Ectodermal cell (in vitro differentiated cells): ENCODE measurements around the gene CFAP45.

Experiments used
- H3K27ac ChIP-seq: 2 replicates; pipeline ENCODE4 v1.7.0; 2013; ENCODE audit warnings: mild to moderate bottlenecking, low read depth, low read length; ENCODE audit not compliant: insufficient read depth, poor library complexity, severe bottlenecking
- H3K27me3 ChIP-seq: 2 replicates; pipeline ENCODE4 v1.7.0; 2013; ENCODE audit warnings: mild to moderate bottlenecking, low read length; ENCODE audit not compliant: insufficient read depth, control insufficient read depth, poor library complexity, severe bottlenecking
- H3K36me3 ChIP-seq: one replicate; pipeline ENCODE4 v1.7.0; 2013; ENCODE audit warnings: low read length; ENCODE audit not compliant: control insufficient read depth, insufficient read depth
- H3K4me1 ChIP-seq: one replicate; pipeline ENCODE4 v1.7.0; 2013; ENCODE audit warnings: low read length; ENCODE audit not compliant: control insufficient read depth, insufficient read depth
- H3K4me3 ChIP-seq: 2 replicates; pipeline ENCODE4 v1.7.0; 2013; ENCODE audit warnings: low read depth, low read length, control low read depth; ENCODE audit not compliant: insufficient read depth
- H3K9me3 ChIP-seq: 2 replicates; pipeline ENCODE4 v1.7.0; 2013; ENCODE audit warnings: mild to moderate bottlenecking, low read length, moderate library complexity; ENCODE audit not compliant: control insufficient read depth
- WGBS, 2 experiments: methylation state at CpG; one replicate each; pipeline ENCODE4 v1.1.7; 2013; ENCODE audit warnings: missing lambda C conversion rate in 2 of 2; 5-methylcytosine and 5-hydroxymethylcytosine counted together

The CFAP45 gene

GRCh38 chr1:159838715-159839114 is 61.2 kb downstream of the CFAP45 start:
- WGBS, 2 experiments = 86 to 100% methylated on average over 1 of the region's 1 CpG
- peaks cover 10% of the 10 kb centered on the region for H3K27me3 ChIP-seq

DNA sequence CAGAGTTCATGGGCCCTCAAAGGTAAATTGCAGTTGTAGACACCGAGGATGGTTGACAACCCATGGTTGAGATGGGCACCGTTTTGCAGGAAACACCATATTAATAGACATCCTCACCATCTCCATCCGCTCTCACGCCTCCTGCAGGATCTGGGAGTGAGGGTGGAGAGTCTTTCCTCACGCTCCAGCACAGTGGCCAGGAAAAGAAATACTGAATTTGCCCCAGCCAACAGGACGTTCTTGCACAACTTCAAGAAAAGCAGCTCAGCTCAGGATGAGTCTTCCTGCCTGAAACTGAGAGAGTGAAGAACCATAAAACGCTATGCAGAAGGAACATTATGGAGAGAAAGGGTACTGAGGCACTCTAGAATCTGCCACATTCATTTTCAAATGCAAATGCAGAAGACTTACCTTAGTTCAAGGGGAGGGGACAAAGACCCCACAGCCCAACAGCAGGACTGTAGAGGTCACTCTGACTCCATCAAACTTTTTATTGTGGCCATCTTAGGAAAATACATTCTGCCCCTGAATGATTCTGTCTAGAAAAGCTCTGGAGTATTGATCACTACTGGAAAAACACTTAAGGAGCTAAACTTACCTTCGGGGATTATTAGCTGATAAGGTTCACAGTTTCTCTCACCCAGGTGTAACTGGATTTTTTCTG is 64.0 kb downstream of the CFAP45 start:
- H3K27me3 ChIP-seq = peaks cover 21% of the 10 kb centered on the region
- no peak overlapping the region for H3K4me3 ChIP-seq
- 91 to 93% methylated on average over 8 of the region's 8 CpGs for WGBS, 2 experiments

More at GRCh38 chr1:159838715-159839114, 61.2 kb downstream of the CFAP45 start:
- Histone ChIP-seq H3K4me3 (no peak overlapping the region), H3K9me3 (no peaks in the 10 kb centered on the region), H3K27ac (no peak overlapping the region), H3K4me1 (no peaks in the 10 kb centered on the region), H3K36me3 (no peaks in the 10 kb centered on the region)

DNA sequence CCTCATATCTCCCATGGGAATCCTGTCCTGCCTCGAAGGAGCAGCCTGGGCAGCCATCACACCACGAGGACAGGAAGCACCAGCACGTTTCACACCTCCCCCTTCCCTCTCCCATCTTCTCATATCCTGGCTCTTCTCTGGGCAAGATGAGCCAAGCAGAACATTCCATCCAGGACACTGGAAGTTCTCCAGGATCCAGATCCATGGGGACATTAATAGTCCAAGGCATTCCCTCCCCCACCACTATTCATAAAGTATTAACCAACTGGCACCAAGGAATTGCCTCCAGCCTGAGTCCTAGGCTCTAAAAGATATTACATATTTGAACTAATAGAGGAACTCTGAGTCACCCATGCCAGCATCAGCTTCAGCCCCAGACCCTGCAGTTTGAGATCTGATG is 64.6 kb downstream of the CFAP45 start:
- Histone ChIP-seq H3K4me1 (no peaks in the 10 kb centered on the region), H3K27ac (no peak overlapping the region), H3K4me3 (no peak overlapping the region), H3K36me3 (no peaks in the 10 kb centered on the region), H3K27me3 (peaks cover 21% of the 10 kb centered on the region), H3K9me3 (no peaks in the 10 kb centered on the region)
- 88 to 91% methylated on average over 3 of the region's 3 CpGs for WGBS, 2 experiments

More for the DNA sequence above, 64.0 kb downstream of the CFAP45 start:
- Histone ChIP-seq H3K27ac (no peak overlapping the region), H3K9me3 (no peaks in the 10 kb centered on the region), H3K4me1 (no peaks in the 10 kb centered on the region), H3K36me3 (no peaks in the 10 kb centered on the region)

DNA sequence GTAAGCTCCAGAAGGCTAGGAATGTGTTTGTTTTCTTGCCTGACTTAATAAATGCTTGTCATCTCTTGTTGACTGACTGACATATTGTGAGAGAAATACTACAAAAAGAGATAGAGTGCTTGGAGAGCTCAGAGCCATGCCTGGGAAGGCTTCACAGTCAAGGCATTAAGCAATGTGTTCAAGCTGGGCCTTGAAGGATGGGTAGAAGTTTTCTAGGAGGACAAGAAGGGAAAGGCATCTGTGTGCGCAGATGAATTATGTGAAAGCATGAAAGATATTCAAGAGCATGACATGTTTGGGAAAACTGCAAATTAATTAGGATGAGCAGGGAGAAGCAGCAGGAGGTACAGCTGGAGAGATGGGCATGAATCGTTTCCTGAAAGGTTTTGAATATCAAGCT is 67.7 kb downstream of the CFAP45 start:
- peaks cover 6% of the 10 kb centered on the region for H3K4me1 ChIP-seq
- WGBS, 2 experiments = 87 to 90% methylated on average over 2 of the region's 2 CpGs
- H3K4me3 ChIP-seq = no peak overlapping the region
- no peaks in the 10 kb centered on the region for H3K36me3 ChIP-seq
- H3K27ac ChIP-seq = no peak overlapping the region
- H3K27me3 ChIP-seq = peaks cover 26% of the 10 kb centered on the region
- H3K9me3 ChIP-seq = no peaks in the 10 kb centered on the region

- Histone ChIP-seq H3K27ac (no peak overlapping the region), H3K4me3 (no peak overlapping the region), H3K4me1 (peaks cover 6% of the 10 kb centered on the region), H3K36me3 (no peaks in the 10 kb centered on the region), H3K27me3 (peaks cover 26% of the 10 kb centered on the region), H3K9me3 (no peaks in the 10 kb centered on the region)
- 26 to 31% methylated on average over 7 of the region's 7 CpGs for WGBS, 2 experiments
These were observed 68.4 kb downstream of the CFAP45 start for GRCh38 chr1:159831412-159832141.

DNA sequence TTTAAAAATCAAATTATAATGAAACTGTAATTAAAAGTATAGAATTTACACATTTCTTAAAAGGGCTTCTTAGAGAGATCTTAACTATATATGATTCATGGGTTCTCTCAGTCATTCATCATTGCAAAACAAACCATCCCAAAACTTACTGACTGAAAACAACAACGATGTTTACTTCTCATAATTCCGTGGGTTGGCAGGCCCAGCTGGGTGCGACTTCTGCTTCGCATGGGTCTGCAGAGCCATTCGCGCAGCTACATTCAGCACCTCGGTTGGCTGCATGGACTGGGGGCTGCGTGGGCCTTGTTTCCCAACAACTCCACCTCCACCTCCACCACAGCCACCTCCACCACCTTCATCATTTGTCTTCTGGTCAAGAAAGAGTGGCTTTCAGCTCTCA is 69.2 kb downstream of the CFAP45 start:
- H3K36me3 ChIP-seq = no peaks in the 10 kb centered on the region
- H3K27me3 ChIP-seq = peaks cover 26% of the 10 kb centered on the region
- H3K4me3 ChIP-seq = no peak overlapping the region
- no peak overlapping the region for H3K27ac ChIP-seq
- H3K9me3 ChIP-seq = no peaks in the 10 kb centered on the region
- peaks cover 6% of the 10 kb centered on the region for H3K4me1 ChIP-seq
- WGBS, 2 experiments = 92 to 93% methylated on average over 8 of the region's 8 CpGs

- H3K27me3 ChIP-seq = peaks cover 21% of the 10 kb centered on the region
These were observed 70.0 kb downstream of the CFAP45 start for GRCh38 chr1:159829822-159830465.

GRCh38 chr1:159829273-159829634 is 70.7 kb downstream of the CFAP45 start:
- peaks cover 10% of the 10 kb centered on the region for H3K4me1 ChIP-seq
- H3K4me3 ChIP-seq = no peak overlapping the region
- peaks cover 20% of the 10 kb centered on the region for H3K27me3 ChIP-seq
- no peak overlapping the region for H3K27ac ChIP-seq
- 25 to 28% methylated on average over 3 of the region's 3 CpGs for WGBS, 2 experiments
- no peaks in the 10 kb centered on the region for H3K36me3 ChIP-seq
- H3K9me3 ChIP-seq = no peaks in the 10 kb centered on the region

More at GRCh38 chr1:159829822-159830465, 70.0 kb downstream of the CFAP45 start:
- Histone ChIP-seq H3K4me1 (peaks cover 9% of the 10 kb centered on the region), H3K9me3 (no peaks in the 10 kb centered on the region), H3K27ac (no peak overlapping the region), H3K36me3 (no peaks in the 10 kb centered on the region), H3K4me3 (no peak overlapping the region)
- 86 to 89% methylated on average over 18 of the region's 18 CpGs for WGBS, 2 experiments

DNA sequence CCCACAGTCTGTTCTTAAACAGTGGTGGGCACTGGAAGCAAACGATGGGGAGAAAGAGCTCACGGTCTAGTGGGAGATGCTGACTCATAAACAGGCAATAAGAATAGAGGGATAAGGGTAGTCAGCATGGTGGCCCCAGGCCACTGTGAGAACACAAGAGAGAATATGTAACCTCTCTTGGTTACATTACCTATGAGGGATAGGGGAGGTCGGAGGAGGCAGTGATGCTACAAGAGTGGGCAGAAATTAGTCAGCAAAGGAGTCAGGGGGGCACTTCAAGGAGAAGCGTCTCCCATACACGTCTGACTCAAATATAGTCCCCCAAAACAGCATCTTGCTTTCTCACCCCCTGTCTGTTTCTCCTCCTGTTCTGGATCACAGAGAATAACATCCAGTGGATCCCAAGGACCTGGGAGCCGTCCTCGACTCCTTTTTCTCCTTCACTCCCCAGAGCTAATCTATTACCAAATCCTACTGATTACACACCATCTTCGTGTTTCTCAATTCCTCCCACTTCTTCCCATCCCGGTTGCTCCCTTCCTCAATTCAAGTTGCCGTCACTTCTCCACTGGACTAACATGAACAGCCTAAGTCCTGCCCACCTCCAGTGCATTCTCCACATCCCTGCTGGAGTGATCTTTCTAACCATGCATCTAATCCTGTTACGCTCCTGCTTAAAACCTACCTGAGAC is 71.2 kb downstream of the CFAP45 start:
- WGBS, 2 experiments = 92 to 94% methylated on average over 11 of the region's 11 CpGs
- Histone ChIP-seq H3K4me1 (peaks cover 10% of the 10 kb centered on the region), H3K36me3 (no peaks in the 10 kb centered on the region), H3K4me3 (no peak overlapping the region), H3K9me3 (no peaks in the 10 kb centered on the region), H3K27ac (no peak overlapping the region), H3K27me3 (peaks cover 16% of the 10 kb centered on the region)

- peaks cover 10% of the 10 kb centered on the region for H3K27me3 ChIP-seq
- no peaks in the 10 kb centered on the region for H3K36me3 ChIP-seq
- no peak overlapping the region for H3K27ac ChIP-seq
- H3K4me3 ChIP-seq = no peak overlapping the region
- 84 to 86% methylated on average over 3 of the region's 3 CpGs for WGBS, 2 experiments
- no peaks in the 10 kb centered on the region for H3K9me3 ChIP-seq
- H3K4me1 ChIP-seq = peaks cover 10% of the 10 kb centered on the region
These were observed 71.8 kb downstream of the CFAP45 start for GRCh38 chr1:159828176-159828575.
